Brain microvascular endothelial cell (primary cell): Measurements from ENCODE around the gene KCNAB2.

ENCODE experiments used
- DNase-seq: peaks from one replicate; pipeline ENCODE4 v3.0.0-alpha.2; 2020
- H3K27ac ChIP-seq: fragments of 250-450 bp; sonication (Bioruptor Pico); 2 replicates; pipeline ENCODE4 v1.5.1; 2020; ENCODE audit warnings: mild to moderate bottlenecking, moderate library complexity
- H3K27me3 ChIP-seq: fragments of 250-450 bp; sonication (Bioruptor Pico); replicated peaks from 2 replicates; pipeline ENCODE4 v1.5.1; 2020; ENCODE audit warnings: mild to moderate bottlenecking
- H3K36me3 ChIP-seq: fragments of 250-450 bp; sonication (Bioruptor Pico); replicated peaks from 2 replicates; pipeline ENCODE4 v1.5.1; 2020; ENCODE audit warnings: mild to moderate bottlenecking
- H3K4me3 ChIP-seq: 2 replicates; pipeline ENCODE4 v1.5.1; 2011; ENCODE audit warnings: low read depth, mild to moderate bottlenecking, control low read depth, low read length, moderate library complexity
- in situ Hi-C: cut with HindIII; loops from 2 replicates; pipeline ENCODE4 v1.10.0; 2017; ENCODE audit warnings: low sequenced_read_pairs, low pct_ligation_motif_present
- TF ChIP-seq, protein P1 (sequence below): IDR thresholded peaks from 2 replicates; pipeline ENCODE4 v1.5.1; 2011; ENCODE audit warnings: low read depth, mild to moderate bottlenecking, moderate library complexity, low read length, control low read depth, inconsistent platforms; ENCODE audit errors: missing control alignments

KCNAB2 gene

DNA sequence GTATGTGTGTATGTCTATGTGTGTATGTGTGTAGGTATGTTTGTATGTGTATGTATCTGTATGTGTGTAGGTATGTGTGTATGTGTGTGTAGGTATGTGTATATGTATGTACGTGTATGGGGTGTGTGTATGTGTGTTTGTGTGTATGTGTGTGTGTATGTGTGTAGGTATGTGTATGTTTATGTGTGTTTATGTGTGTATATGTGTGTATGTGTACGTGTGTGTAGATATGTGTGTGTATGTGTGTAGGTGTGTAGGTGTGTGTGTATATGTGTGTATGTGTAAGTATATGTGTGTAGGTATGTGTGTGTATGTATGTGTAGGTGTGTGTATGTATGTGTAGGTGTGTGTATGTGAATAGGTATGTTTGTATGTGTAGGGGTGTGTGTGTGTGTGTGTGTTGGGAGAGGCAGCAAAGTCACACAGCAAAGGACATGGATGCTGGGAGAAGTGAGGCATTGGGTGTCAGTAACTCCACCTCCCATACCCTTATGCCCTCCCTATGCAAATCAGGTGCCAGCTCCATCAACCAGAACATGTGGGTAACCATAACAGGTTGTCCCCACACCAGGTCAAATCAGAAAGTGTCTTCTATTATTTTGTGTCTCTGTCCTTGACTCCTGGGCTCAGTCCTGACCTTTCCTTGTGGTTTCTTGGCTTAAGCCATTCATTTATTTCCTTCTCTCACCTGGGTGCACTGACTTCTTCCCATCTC is 15.0 kb upstream of the KCNAB2 start:
- TF ChIP-seq, protein P1, sequence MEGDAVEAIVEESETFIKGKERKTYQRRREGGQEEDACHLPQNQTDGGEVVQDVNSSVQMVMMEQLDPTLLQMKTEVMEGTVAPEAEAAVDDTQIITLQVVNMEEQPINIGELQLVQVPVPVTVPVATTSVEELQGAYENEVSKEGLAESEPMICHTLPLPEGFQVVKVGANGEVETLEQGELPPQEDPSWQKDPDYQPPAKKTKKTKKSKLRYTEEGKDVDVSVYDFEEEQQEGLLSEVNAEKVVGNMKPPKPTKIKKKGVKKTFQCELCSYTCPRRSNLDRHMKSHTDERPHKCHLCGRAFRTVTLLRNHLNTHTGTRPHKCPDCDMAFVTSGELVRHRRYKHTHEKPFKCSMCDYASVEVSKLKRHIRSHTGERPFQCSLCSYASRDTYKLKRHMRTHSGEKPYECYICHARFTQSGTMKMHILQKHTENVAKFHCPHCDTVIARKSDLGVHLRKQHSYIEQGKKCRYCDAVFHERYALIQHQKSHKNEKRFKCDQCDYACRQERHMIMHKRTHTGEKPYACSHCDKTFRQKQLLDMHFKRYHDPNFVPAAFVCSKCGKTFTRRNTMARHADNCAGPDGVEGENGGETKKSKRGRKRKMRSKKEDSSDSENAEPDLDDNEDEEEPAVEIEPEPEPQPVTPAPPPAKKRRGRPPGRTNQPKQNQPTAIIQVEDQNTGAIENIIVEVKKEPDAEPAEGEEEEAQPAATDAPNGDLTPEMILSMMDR = no peak
- H3K36me3 ChIP-seq = no peaks in the 10 kb centered on the region
- no peak for DNase-seq
- H3K27me3 ChIP-seq = peaks cover 26% of the 10 kb centered on the region
- in situ Hi-C loops = no loop called here
- H3K27ac ChIP-seq = no peak overlapping the region
- no peak overlapping the region for H3K4me3 ChIP-seq

DNA sequence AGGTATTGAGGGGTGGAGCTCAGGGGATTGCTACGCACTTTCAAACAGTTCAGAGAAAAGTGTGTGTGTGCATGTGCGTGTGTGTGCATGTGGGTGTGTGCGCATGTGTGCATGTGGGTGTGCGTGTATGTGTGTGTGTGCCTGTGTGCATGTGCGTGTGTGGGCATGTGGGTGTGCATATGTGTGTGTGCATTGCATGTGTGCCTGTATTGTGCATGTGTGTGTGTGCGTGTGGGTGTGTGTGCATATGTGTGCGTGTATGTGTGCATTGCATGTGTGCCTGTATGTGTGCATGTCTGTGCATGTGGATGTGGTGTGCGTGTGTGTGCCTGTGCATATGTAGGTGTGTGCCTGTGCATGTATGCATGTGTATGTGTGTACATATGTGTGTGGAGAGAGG is 12.6 kb upstream of the KCNAB2 start:
- TF ChIP-seq, protein P1 = no peak
- no peak for DNase-seq
- Histone ChIP-seq H3K36me3 (no peaks in the 10 kb centered on the region), H3K27me3 (peaks cover 13% of the 10 kb centered on the region), H3K27ac (no peak overlapping the region), H3K4me3 (no peak overlapping the region)
- in situ Hi-C loops = no loop called here

DNA sequence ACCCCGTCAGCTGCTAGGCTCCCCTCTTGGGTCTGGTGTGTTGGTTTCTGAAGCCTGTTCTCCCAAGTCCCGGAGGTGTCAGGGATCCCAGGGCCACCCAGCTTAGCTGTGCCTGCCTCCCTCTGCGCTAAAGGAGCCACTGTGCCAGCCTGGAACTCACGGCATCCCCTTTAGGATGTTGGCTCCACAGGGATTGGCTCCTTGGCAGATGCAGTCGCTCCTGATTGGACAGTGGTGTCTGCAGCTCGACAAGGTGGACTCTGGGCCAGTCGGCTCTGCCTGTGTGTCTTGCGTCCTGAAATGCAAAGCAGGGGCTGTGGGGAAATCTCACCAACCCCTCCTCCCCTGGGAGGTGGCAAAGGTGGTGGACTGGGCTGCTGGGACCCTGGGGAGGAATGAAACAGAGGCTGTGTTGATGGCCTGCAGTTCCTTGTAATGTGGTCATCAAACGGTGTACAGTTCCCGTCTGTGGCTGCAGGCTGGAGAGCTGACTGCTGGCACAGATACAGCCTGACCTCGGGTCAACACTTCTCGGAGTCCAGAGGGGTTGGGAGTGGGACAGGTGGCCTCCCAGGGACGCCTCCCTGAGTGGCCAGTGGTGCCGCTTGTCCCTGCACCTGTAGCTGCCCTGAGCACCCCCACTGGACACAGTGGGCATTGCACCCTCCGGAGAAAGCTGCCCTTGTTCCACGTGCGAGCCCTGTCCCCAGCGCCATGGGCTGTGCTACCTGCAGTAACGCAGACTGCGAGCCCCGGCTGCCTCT is 11.5 kb upstream of the KCNAB2 start:
- Histone ChIP-seq H3K27ac (no peak overlapping the region), H3K4me3 (no peak overlapping the region), H3K36me3 (no peaks in the 10 kb centered on the region), H3K27me3 (peaks cover 13% of the 10 kb centered on the region)
- TF ChIP-seq, protein P1 = peak; percentile 85
- peak; percentile 28 for DNase-seq
- in situ Hi-C loops = no loop called here

DNA sequence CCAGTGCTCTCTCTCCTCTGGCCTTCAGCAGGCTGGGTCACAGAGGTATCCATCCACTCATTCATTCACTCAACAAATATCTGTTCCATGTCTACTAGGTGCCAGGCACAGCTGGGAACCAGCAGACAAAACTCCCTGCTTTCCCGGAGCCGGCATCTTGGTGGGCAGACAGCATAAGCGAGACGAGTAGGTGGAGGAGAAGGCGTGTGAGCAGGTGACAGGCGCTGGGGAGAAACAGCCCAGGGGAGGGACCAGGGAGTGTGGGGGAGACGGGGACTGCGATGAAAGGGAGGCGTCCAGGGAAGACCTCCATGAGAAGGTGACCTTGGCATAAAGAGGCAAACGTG is 11.0 kb upstream of the KCNAB2 start:
- DNase-seq = no peak
- peaks cover 17% of the 10 kb centered on the region for H3K27me3 ChIP-seq
- H3K4me3 ChIP-seq = no peak overlapping the region
- TF ChIP-seq, protein P1 = no peak
- in situ Hi-C loops = no loop called here
- H3K27ac ChIP-seq = no peak overlapping the region
- H3K36me3 ChIP-seq = no peaks in the 10 kb centered on the region

DNA sequence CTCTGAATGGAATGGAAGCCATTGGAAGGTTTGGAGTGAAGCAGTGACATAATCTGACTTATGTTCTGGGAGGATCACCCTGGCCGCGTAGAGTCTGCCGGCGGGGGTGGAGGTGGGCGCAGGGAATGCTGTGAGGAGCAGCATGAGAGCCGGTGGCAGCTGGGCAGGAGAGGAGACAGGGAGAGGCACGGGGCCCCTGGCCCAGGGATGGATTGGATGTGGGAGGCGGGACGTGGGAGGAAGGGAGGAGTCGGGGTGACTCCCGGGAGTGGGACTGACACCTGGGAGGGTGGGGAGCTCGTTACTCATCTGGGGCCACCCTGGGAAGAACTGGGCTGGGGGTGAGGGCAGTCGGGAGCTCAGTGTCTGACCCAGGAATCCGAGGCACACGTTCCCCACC is 10.4 kb upstream of the KCNAB2 start:
- H3K36me3 ChIP-seq = no peaks in the 10 kb centered on the region
- DNase-seq = no peak
- H3K4me3 ChIP-seq = no peak overlapping the region
- H3K27ac ChIP-seq = no peak overlapping the region
- in situ Hi-C loops = no loop called here
- peaks cover 22% of the 10 kb centered on the region for H3K27me3 ChIP-seq
- TF ChIP-seq, protein P1 = no peak
